ENCODE measurements around the gene SLC49A4. TPM values are rescaled to one million over a fixed set of nuclear protein-coding genes. Genes with fewer than 3 reads are reported as not detected.
"Not testable (repeated sequence)": the region's sequence is repeated elsewhere in the genome, so short reads cannot be mapped to it uniquely, and the experiment has no call there.

SLC49A4 gene
- 8.7 TPM for polyA plus RNA-seq (2013, experiment 1 of 2)
- 9.3 TPM for polyA plus RNA-seq (2013, experiment 2 of 2)

DNA sequence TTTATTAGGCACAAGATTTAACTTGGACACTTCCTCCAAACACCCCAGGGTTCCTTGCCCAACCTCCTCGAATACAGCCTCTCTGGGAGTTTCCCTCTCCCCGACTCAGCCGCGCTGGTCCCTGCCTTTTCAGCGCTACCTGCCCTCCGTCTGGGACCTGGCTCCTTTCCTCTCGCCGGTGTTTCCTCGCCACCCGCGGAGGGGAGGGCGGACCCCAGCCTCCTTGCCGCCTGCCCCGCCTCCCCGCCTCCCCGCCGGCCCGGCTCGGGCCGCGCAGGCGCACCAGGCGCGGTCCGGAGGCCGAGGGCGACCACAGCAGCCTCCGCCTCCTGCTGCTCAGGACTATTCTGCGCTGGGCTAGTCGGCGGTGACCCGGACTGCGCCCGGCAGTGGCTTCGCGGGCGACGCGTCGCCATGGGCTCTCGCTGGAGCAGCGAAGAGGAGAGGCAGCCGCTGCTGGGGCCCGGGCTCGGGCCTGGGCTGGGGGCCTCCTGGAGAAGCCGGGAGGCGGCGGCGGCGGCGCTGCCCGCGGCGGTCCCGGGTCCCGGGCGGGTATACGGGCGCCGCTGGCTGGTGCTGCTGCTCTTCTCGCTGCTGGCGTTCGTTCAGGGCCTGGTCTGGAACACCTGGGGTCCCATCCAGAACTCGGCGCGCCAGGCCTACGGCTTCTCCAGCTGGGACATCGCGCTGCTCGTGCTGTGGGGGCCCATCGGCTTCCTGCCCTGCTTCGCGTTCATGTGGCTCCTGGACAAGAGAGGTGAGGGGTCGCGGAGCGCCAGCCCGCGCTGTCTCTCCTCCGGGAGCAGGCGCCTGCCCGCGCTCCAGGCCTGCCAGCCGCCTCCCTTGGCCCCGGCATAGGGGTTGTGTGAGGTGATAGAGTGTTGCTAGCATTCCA lies at the start of gene SLC49A4:
SLC49A4 (plus strand) TSS at position 291 of the 895 bp plus-strand sequence; CDS start at position 415, 124 bp downstream.
- peak within 1 kb of the TSS; percentile 76 for H4K91ac ChIP-seq (ENCODE audit: low read length)
- H3K27ac ChIP-seq (ENCODE audit: low read length, poor library complexity, severe bottlenecking): peak within 1 kb of the TSS; percentile 89
- peak within 1 kb of the TSS in 1 of 2 experiments; percentile 91 for H3K4ac ChIP-seq (ENCODE audit: low read depth in 1 of 2, low read length in 2 of 2)
- H4K8ac ChIP-seq (ENCODE audit: low read length): peak within 1 kb of the TSS; percentile 77
- peak within 1 kb of the TSS in 1 of 2 experiments; percentile 98 for H3K14ac ChIP-seq (ENCODE audit: low read length in 2 of 2)
- H2AK5ac ChIP-seq (ENCODE audit: low read length, severe bottlenecking): no peak within 1 kb of the TSS
- peak within 1 kb of the TSS; percentile 74 for H2BK5ac ChIP-seq (ENCODE audit: low read depth, low read length, poor library complexity, severe bottlenecking)
- H2AFZ ChIP-seq (ENCODE audit: low read depth, low read length): peak within 1 kb of the TSS; percentile 98
- H2BK120ac ChIP-seq (ENCODE audit: low read depth, low read length): peak within 1 kb of the TSS; percentile 74
- DNase-seq: peak; percentile 81
- H3K9ac ChIP-seq (ENCODE audit: low read length): peak within 1 kb of the TSS; percentile 97
- no peaks in the 10 kb centered on the region for H3K27me3 ChIP-seq (ENCODE audit: control insufficient read depth in 1 of 2, insufficient read depth in 1 of 2, low read length in 2 of 2)
- peak within 1 kb of the TSS; percentile 90 to 97 for H3K4me3 ChIP-seq (ENCODE audit: insufficient read depth in 1 of 2, low read depth in 1 of 2, low read length in 2 of 2)
- no peaks in the 10 kb centered on the region for H3K36me3 ChIP-seq (ENCODE audit: control insufficient read depth in 1 of 2, insufficient read depth in 2 of 2, low read depth in 1 of 2, low read length in 2 of 2)
- no peaks in the 10 kb centered on the region for H3K9me3 ChIP-seq (ENCODE audit: control insufficient read depth, low read length)
- H3K79me1 ChIP-seq (replicated peaks; ENCODE audit: low read length, poor library complexity, severe bottlenecking): peaks cover 37% of the 10 kb centered on the region
- H3K4me1 ChIP-seq (ENCODE audit: control insufficient read depth, insufficient read depth, low read depth, low read length): peaks cover 4% of the 10 kb centered on the region
- under 1% methylated on average over 49 of the region's 84 CpGs for WGBS
- H3K4me2 ChIP-seq (ENCODE audit: low read length, poor library complexity, severe bottlenecking): peak within 1 kb of the TSS; percentile 79
- H2BK15ac ChIP-seq (ENCODE audit: low read depth, poor library complexity, severe bottlenecking): peak within 1 kb of the TSS; percentile 92
- peak within 1 kb of the TSS; percentile 42 to 100 for H2BK12ac ChIP-seq (ENCODE audit: low read length in 2 of 2)
- peak within 1 kb of the TSS; percentile 20 to 94 for H3K23ac ChIP-seq (ENCODE audit: low read length in 2 of 2)
- peak within 1 kb of the TSS; percentile 91 to 95 for H3K18ac ChIP-seq (ENCODE audit: low read depth in 1 of 2, low read length in 2 of 2)

- H2BK12ac ChIP-seq (ENCODE audit: low read length in 2 of 2): no peak overlapping the region
- H3K23ac ChIP-seq (ENCODE audit: low read length in 2 of 2): no peak overlapping the region
- H3K14ac ChIP-seq (ENCODE audit: low read length in 2 of 2): no peak overlapping the region
- H2BK15ac ChIP-seq (ENCODE audit: low read depth, poor library complexity, severe bottlenecking): no peak overlapping the region
- H3K9ac ChIP-seq (ENCODE audit: low read length): peak overlapping the region; percentile 16
- H3K18ac ChIP-seq (ENCODE audit: low read depth in 1 of 2, low read length in 2 of 2): no peak overlapping the region
- H3K79me1 ChIP-seq (replicated peaks; ENCODE audit: low read length, poor library complexity, severe bottlenecking): no peaks in the 10 kb centered on the region
- H4K8ac ChIP-seq (ENCODE audit: low read length): no peak overlapping the region
- H2BK5ac ChIP-seq (ENCODE audit: low read depth, low read length, poor library complexity, severe bottlenecking): no peak overlapping the region
- 100% methylated on average over 2 of the region's 4 CpGs for WGBS
- H4K91ac ChIP-seq (ENCODE audit: low read length): no peak overlapping the region
- no peaks in the 10 kb centered on the region for H3K4me1 ChIP-seq (ENCODE audit: control insufficient read depth, insufficient read depth, low read depth, low read length)
- H2AK5ac ChIP-seq (ENCODE audit: low read length, severe bottlenecking): no peak overlapping the region
- no peak overlapping the region for H3K4ac ChIP-seq (ENCODE audit: low read depth in 1 of 2, low read length in 2 of 2)
- peaks cover under 1 to 16% of the 10 kb centered on the region in 2 experiments for H3K36me3 ChIP-seq (ENCODE audit: control insufficient read depth in 1 of 2, insufficient read depth in 2 of 2, low read depth in 1 of 2, low read length in 2 of 2)
- DNase-seq: peak; percentile 67
- no peak overlapping the region for H3K27ac ChIP-seq (ENCODE audit: low read length, poor library complexity, severe bottlenecking)
- H3K4me3 ChIP-seq (ENCODE audit: insufficient read depth in 1 of 2, low read depth in 1 of 2, low read length in 2 of 2): no peak overlapping the region
- H3K27me3 ChIP-seq (ENCODE audit: control insufficient read depth in 1 of 2, insufficient read depth in 1 of 2, low read length in 2 of 2): no peaks in the 10 kb centered on the region
- H3K9me3 ChIP-seq (ENCODE audit: control insufficient read depth, low read length): no peaks in the 10 kb centered on the region
- no peak overlapping the region for H2BK120ac ChIP-seq (ENCODE audit: low read depth, low read length)
- no peak overlapping the region for H2AFZ ChIP-seq (ENCODE audit: low read depth, low read length)
- no peak overlapping the region for H3K4me2 ChIP-seq (ENCODE audit: low read length, poor library complexity, severe bottlenecking)
Measured at GRCh38 chr3:122745369-122746021, 49.4 kb upstream of the SLC49A4 start.

- not testable (repeated sequence) for H3K23ac ChIP-seq (ENCODE audit: low read length in 2 of 2); H3K9ac ChIP-seq (ENCODE audit: low read length); H3K4me2 ChIP-seq (ENCODE audit: low read length, poor library complexity, severe bottlenecking); H3K4me3 ChIP-seq (ENCODE audit: insufficient read depth in 1 of 2, low read depth in 1 of 2, low read length in 2 of 2); H3K4ac ChIP-seq (ENCODE audit: low read depth in 1 of 2, low read length in 2 of 2); H4K91ac ChIP-seq (ENCODE audit: low read length); H3K27me3 ChIP-seq (ENCODE audit: control insufficient read depth in 1 of 2, insufficient read depth in 1 of 2, low read length in 2 of 2); H2BK15ac ChIP-seq (ENCODE audit: low read depth, poor library complexity, severe bottlenecking); DNase-seq; H3K4me1 ChIP-seq (ENCODE audit: control insufficient read depth, insufficient read depth, low read depth, low read length); H3K79me1 ChIP-seq (replicated peaks; ENCODE audit: low read length, poor library complexity, severe bottlenecking); H2AFZ ChIP-seq (ENCODE audit: low read depth, low read length); H3K14ac ChIP-seq (ENCODE audit: low read length in 2 of 2); H3K18ac ChIP-seq (ENCODE audit: low read depth in 1 of 2, low read length in 2 of 2); H2BK120ac ChIP-seq (ENCODE audit: low read depth, low read length); H3K9me3 ChIP-seq (ENCODE audit: control insufficient read depth, low read length); H2BK12ac ChIP-seq (ENCODE audit: low read length in 2 of 2); H2BK5ac ChIP-seq (ENCODE audit: low read depth, low read length, poor library complexity, severe bottlenecking); H2AK5ac ChIP-seq (ENCODE audit: low read length, severe bottlenecking); H4K8ac ChIP-seq (ENCODE audit: low read length); H3K27ac ChIP-seq (ENCODE audit: low read length, poor library complexity, severe bottlenecking)
- peaks cover 0 to 19% of the 10 kb centered on the region in 2 experiments for H3K36me3 ChIP-seq (ENCODE audit: control insufficient read depth in 1 of 2, insufficient read depth in 2 of 2, low read depth in 1 of 2, low read length in 2 of 2)
- WGBS: 100% methylated on average over 2 of the region's 35 CpGs
Measured at GRCh38 chr3:122747295-122747694, 47.6 kb upstream of the SLC49A4 start.

GRCh38 chr3:122748347-122748746 lies 46.5 kb upstream of the SLC49A4 start:
- no peak overlapping the region for H3K4ac ChIP-seq (ENCODE audit: low read depth in 1 of 2, low read length in 2 of 2)
- H2AFZ ChIP-seq (ENCODE audit: low read depth, low read length): no peak overlapping the region
- H3K23ac ChIP-seq (ENCODE audit: low read length in 2 of 2): no peak overlapping the region
- H3K27ac ChIP-seq (ENCODE audit: low read length, poor library complexity, severe bottlenecking): no peak overlapping the region
- H4K91ac ChIP-seq (ENCODE audit: low read length): no peak overlapping the region
- no peak for DNase-seq
- no peak overlapping the region for H2AK5ac ChIP-seq (ENCODE audit: low read length, severe bottlenecking)
- H3K14ac ChIP-seq (ENCODE audit: low read length in 2 of 2): no peak overlapping the region
- H3K18ac ChIP-seq (ENCODE audit: low read depth in 1 of 2, low read length in 2 of 2): no peak overlapping the region
- H2BK120ac ChIP-seq (ENCODE audit: low read depth, low read length): no peak overlapping the region
- H3K4me3 ChIP-seq (ENCODE audit: insufficient read depth in 1 of 2, low read depth in 1 of 2, low read length in 2 of 2): no peak overlapping the region
- WGBS: 100% methylated on average over 1 of the region's 1 CpG
- H3K4me1 ChIP-seq (ENCODE audit: control insufficient read depth, insufficient read depth, low read depth, low read length): no peaks in the 10 kb centered on the region
- H2BK5ac ChIP-seq (ENCODE audit: low read depth, low read length, poor library complexity, severe bottlenecking): no peak overlapping the region
- no peaks in the 10 kb centered on the region for H3K79me1 ChIP-seq (replicated peaks; ENCODE audit: low read length, poor library complexity, severe bottlenecking)
- H3K36me3 ChIP-seq (ENCODE audit: control insufficient read depth in 1 of 2, insufficient read depth in 2 of 2, low read depth in 1 of 2, low read length in 2 of 2): peaks cover 0 to 20% of the 10 kb centered on the region in 2 experiments
- no peak overlapping the region for H2BK12ac ChIP-seq (ENCODE audit: low read length in 2 of 2)
- no peaks in the 10 kb centered on the region for H3K27me3 ChIP-seq (ENCODE audit: control insufficient read depth in 1 of 2, insufficient read depth in 1 of 2, low read length in 2 of 2)
- H3K4me2 ChIP-seq (ENCODE audit: low read length, poor library complexity, severe bottlenecking): no peak overlapping the region
- H2BK15ac ChIP-seq (ENCODE audit: low read depth, poor library complexity, severe bottlenecking): no peak overlapping the region
- H3K9ac ChIP-seq (ENCODE audit: low read length): no peak overlapping the region
- H4K8ac ChIP-seq (ENCODE audit: low read length): no peak overlapping the region
- no peaks in the 10 kb centered on the region for H3K9me3 ChIP-seq (ENCODE audit: control insufficient read depth, low read length)

Data from mesenchymal stem cell (in vitro differentiated cells and primary cell).